Measurements from ENCODE around the gene DOCK7.

- TF ChIP-seq CEBPB (IDR thresholded peaks at IDR 0.05; ENCODE audit: low read depth, low read length) (no peak), POLR2AphosphoS5 (IDR thresholded peaks at IDR 0.05; ENCODE audit: low read depth, low read length) (no peak), CHD1 (IDR thresholded peaks at IDR 0.05; ENCODE audit: low read depth, low read length) (no peak), CTCF (IDR thresholded peaks at IDR 0.05; ENCODE audit: control extremely low read depth in 1 of 3, insufficient read depth in 1 of 3, low read depth in 1 of 3, low read length in 3 of 3) (no peak), EZH2 (IDR thresholded peaks at IDR 0.05; ENCODE audit: low read depth, low read length, severe bottlenecking) (no peak), EP300 (IDR thresholded peaks at IDR 0.05; ENCODE audit: borderline replicate concordance in 1 of 2, low read depth in 2 of 2, low read length in 2 of 2) (no peak), JUND (IDR thresholded peaks at IDR 0.05; ENCODE audit: low read length) (no peak), EGR1 (IDR thresholded peaks at IDR 0.05; ENCODE audit: borderline replicate concordance, low read depth, low read length) (no peak), GTF2F1 (IDR thresholded peaks at IDR 0.05; ENCODE audit: borderline replicate concordance, low read depth, low read length) (no peak), RAD21 (IDR thresholded peaks at IDR 0.05 in 1 of 2, conservative IDR thresholded peaks at IDR 0.05 in 1 of 2; ENCODE audit: low read depth in 2 of 2, low read length in 2 of 2) (no peak), USF2 (IDR thresholded peaks at IDR 0.05; ENCODE audit: low read length) (no peak), GABPA (IDR thresholded peaks at IDR 0.05; ENCODE audit: borderline replicate concordance, insufficient read depth, low read length) (no peak), YY1 (IDR thresholded peaks at IDR 0.05; ENCODE audit: low read depth, low read length) (no peak)
These were observed 261.4 kb downstream of the DOCK7 start for GRCh38 chr1:62426794-62427193.

All from H1 (cell line).